Left ventricle myocardium inferior (tissue), 1 donor: ENCODE results near the gene MTA3. TPM values are rescaled to one million over a fixed set of nuclear protein-coding genes. Genes with fewer than 3 reads are reported as not detected.
"Not testable (repeated sequence)": the region's sequence is repeated elsewhere in the genome, so short reads cannot be mapped to it uniquely, and the experiment has no call there.

ENCODE experiments used
- DNase-seq: peaks from one replicate; pipeline ENCODE4 v3.0.0-alpha.2; 2020
- H3K27ac ChIP-seq: fragments of 200-600 bp; replicated peaks from 2 replicates; pipeline ENCODE4 v1.8.0; 2021
- H3K27me3 ChIP-seq: fragments of 200-600 bp; 2 replicates; pipeline ENCODE4 v1.8.0; 2021; ENCODE audit warnings: low read depth
- H3K36me3 ChIP-seq: fragments of 200-600 bp; 2 replicates; pipeline ENCODE4 v1.8.0; 2021
- H3K4me1 ChIP-seq: fragments of 200-600 bp; 2 replicates; pipeline ENCODE4 v1.8.0; 2021
- H3K4me3 ChIP-seq: fragments of 200-600 bp; 2 replicates; pipeline ENCODE4 v1.8.0; 2021; ENCODE audit warnings: mild to moderate bottlenecking, moderate library complexity
- H3K9me3 ChIP-seq: fragments of 200-600 bp; replicated peaks from 2 replicates; pipeline ENCODE4 v1.8.0; 2021
- CTCF ChIP-seq: fragments of 200-600 bp; IDR thresholded peaks from 2 replicates; pipeline ENCODE4 v1.8.0; 2021; ENCODE audit warnings: antibody characterized with exemption, mild to moderate bottlenecking, borderline replicate concordance
- intact Hi-C: fragments of 100-400 bp; cut with micrococcal nuclease; formaldehyde crosslinking; loops from one replicate; pipeline ENCODE4 v1.11.0; 2022
- total RNA-seq: library from RNA; stranded (reverse); fragmentation: NEBNext Ultra II Directional; extraction: Animal tissue kit (Norgen Biotek cat#: 25700); gene quantifications from one replicate; pipeline ENCODE4 v1.2.1, GENCODE V29; 2021
- donor health status: DM: no; HTN: yes; CAD: no; lungs with severe emphysema.

The MTA3 gene
- total RNA-seq, 1 donor from 2014 or later: 18.1 TPM

DNA sequence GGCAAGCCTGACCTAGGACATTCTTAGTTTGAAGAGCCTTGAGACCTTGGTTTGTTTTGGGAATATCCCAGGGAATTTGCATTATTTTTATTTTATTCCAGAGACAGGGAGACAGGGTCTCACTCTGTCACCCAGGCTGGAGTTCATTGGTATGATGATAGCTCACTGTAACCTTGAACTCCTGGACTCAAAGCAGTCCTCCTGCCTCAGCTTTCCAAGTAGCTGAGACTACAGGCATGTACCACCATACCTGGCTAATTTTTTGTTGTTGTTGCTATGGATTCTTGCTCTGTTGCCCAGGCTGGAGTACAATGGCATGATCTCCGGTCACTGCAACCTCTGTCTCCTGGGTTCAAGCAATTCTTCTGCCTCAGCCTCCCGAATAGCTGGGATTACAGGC lies 4.8 kb downstream of the MTA3 start:
- intact Hi-C loops: no loop called here
- Histone ChIP-seq H3K27ac (no peak overlapping the region), H3K4me1 (peaks cover 34% of the 10 kb centered on the region), H3K4me3 (no peak overlapping the region), H3K36me3 (peaks cover 26% of the 10 kb centered on the region), H3K9me3 (no peaks in the 10 kb centered on the region), H3K27me3 (no peaks in the 10 kb centered on the region)
- no peak for TF ChIP-seq CTCF
- DNase-seq: no peak

DNA sequence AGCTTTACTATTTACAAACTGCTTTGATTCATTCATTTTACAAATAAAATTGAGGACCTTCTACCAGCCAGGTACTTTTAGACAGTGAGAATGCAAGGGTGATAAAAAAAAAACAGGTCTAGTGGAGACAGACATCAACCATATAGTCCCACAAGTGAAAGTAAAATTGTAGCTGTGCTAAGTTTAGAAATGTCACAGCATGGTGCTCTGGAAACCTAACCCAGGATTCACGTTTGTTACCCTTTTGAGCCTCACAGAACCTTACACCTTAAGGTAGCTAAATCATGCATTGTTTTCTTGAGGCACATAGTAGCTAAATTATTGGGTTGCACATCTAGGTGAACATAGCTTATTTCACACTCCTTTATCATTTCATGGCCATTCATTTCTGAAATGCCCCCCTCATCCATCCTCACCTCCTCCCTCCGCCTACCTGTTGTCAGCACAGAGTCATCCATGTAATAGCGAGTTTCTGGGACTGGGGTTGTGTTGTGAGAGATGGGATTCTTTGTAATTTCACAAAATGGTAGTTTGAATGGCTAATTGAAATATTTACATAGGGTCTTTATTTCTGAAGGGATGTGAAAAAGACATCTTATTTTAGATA lies 7.1 kb downstream of the MTA3 start:
- no peak for TF ChIP-seq CTCF
- Histone ChIP-seq H3K36me3 (peaks cover 45% of the 10 kb centered on the region), H3K4me3 (no peak overlapping the region)

DNA sequence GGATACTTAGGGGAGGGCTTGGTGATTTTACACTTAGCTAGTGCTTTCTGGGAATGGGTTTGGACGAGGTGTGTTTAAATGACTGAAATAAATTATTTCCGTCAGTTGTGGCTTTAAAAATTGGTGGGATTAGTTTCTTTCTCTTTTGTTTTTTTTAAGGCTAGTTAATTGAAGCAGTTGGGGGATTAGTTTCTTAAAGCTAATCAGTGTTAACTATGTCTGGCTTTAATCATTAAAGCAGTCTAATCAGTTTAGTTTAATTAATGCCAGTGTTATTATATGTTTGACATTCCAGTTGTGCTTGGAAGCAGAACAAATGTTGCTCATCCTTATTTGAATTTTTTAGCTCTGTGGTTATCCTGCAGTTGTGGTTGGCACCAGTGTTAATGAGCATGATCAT lies 10.2 kb downstream of the MTA3 start:
- no peak overlapping the region for H3K4me3 ChIP-seq
- intact Hi-C loops: no loop called here
- H3K9me3 ChIP-seq: no peaks in the 10 kb centered on the region
- H3K4me1 ChIP-seq: peaks cover 20% of the 10 kb centered on the region
- DNase-seq: no peak
- no peaks in the 10 kb centered on the region for H3K27me3 ChIP-seq
- no peak for TF ChIP-seq CTCF
- peaks cover 47% of the 10 kb centered on the region for H3K36me3 ChIP-seq
- H3K27ac ChIP-seq: no peak overlapping the region

More for the DNA sequence above, 7.1 kb downstream of the MTA3 start:
- no peaks in the 10 kb centered on the region for H3K27me3 ChIP-seq
- H3K9me3 ChIP-seq: no peaks in the 10 kb centered on the region
- DNase-seq: no peak
- H3K27ac ChIP-seq: no peak overlapping the region
- intact Hi-C loops: no loop called here
- H3K4me1 ChIP-seq: peaks cover 22% of the 10 kb centered on the region

DNA sequence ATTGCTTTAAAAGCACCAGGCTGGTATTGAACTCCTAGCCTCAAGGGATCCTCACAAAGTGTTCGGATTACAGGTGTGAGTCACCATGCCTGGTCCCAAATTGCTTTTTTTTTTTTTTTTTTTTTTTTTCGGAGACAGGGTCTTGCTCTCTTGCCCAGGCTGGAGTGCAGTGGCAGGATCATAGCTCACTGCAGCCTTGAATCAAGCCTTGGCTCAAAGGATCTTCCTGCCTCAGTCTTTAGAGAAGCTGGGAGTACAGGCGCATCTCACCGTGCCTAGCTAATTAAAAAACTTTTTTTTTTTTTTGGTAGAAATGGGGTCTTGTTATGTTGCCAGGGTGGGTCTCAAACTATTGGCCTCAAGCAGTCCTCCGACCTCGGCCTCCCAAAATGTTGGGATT lies 12.8 kb downstream of the MTA3 start:
- peaks cover 8% of the 10 kb centered on the region for H3K4me1 ChIP-seq
- H3K36me3 ChIP-seq: peaks cover 31% of the 10 kb centered on the region
- no peaks in the 10 kb centered on the region for H3K9me3 ChIP-seq
- intact Hi-C loops: no loop called here
- no peak overlapping the region for H3K4me3 ChIP-seq
- no peak overlapping the region for H3K27ac ChIP-seq
- TF ChIP-seq CTCF: no peak
- DNase-seq: no peak
- no peaks in the 10 kb centered on the region for H3K27me3 ChIP-seq

DNA sequence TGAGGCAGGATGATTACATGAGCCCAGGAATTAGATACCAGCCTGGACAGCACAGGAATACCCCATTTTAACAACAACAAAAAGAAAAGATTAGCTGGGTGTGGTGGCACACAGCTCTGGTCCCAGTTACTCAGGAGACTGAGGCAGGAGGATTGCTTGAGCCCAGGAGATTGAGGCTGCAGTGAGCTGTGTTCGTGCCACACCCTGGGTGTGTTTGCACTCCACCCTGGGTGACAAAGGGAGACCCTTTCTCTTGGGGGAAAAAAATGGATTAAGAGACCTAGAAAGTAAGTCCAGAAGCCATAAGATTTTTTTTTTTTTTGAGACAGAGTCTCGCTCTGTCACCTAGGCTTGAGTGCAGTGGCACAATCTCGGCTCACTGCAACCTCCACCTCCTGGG lies 16.2 kb downstream of the MTA3 start:
- intact Hi-C loops, H3K4me3 ChIP-seq, DNase-seq, H3K9me3 ChIP-seq, H3K27ac ChIP-seq, H3K27me3 ChIP-seq, H3K4me1 ChIP-seq: not testable (repeated sequence)
- peaks cover 28% of the 10 kb centered on the region for H3K36me3 ChIP-seq

- H3K9me3 ChIP-seq: no peaks in the 10 kb centered on the region
- H3K4me1 ChIP-seq: no peaks in the 10 kb centered on the region
- no peak overlapping the region for H3K27ac ChIP-seq
- no peaks in the 10 kb centered on the region for H3K27me3 ChIP-seq
- peaks cover 19% of the 10 kb centered on the region for H3K36me3 ChIP-seq
- no peak overlapping the region for H3K4me3 ChIP-seq
- intact Hi-C loops: no loop called here
- DNase-seq: no peak
- no peak for TF ChIP-seq CTCF
Measured at GRCh38 chr2:42585779-42586178, 17.3 kb downstream of the MTA3 start.
